ENCODE measurements around the gene ZSCAN30.
A peak's percentile ranks its signal among the peaks of the same experiment; 100 is the strongest.
"Not testable (repeated sequence)": the region's sequence is repeated elsewhere in the genome, so short reads cannot be mapped to it uniquely, and the experiment has no call there.

Gene ZSCAN30

GRCh38 chr18:35239314-35239713 is 50.7 kb downstream of the ZSCAN30 start:
- DNase-seq (ENCODE audit: low read depth in 2 of 3, low spot score in 1 of 3), result no peak

- no peak for DNase-seq (ENCODE audit: low read depth in 2 of 3, low spot score in 1 of 3)
Observed at GRCh38 chr18:35236571-35237363, 53.3 kb downstream of the ZSCAN30 start.

- peak; percentile 61 to 82 (median 70) for DNase-seq (ENCODE audit: low read depth in 2 of 3, low spot score in 1 of 3)
Observed at GRCh38 chr18:35231052-35231451, 59.0 kb downstream of the ZSCAN30 start.

- DNase-seq (ENCODE audit: low read depth in 2 of 3, low spot score in 1 of 3), result no peak
Observed at GRCh38 chr18:35227254-35227653, 62.8 kb downstream of the ZSCAN30 start.

- no peak for DNase-seq (ENCODE audit: low read depth in 2 of 3, low spot score in 1 of 3)
Observed at GRCh38 chr18:35223797-35224196, 66.2 kb downstream of the ZSCAN30 start.

- no peak for DNase-seq (ENCODE audit: low read depth in 2 of 3, low spot score in 1 of 3)
Observed at GRCh38 chr18:35220424-35220823, 69.6 kb downstream of the ZSCAN30 start.

GRCh38 chr18:35219331-35219730 is 70.7 kb downstream of the ZSCAN30 start:
- DNase-seq (ENCODE audit: low read depth in 2 of 3, low spot score in 1 of 3), result not testable (repeated sequence)

- DNase-seq (ENCODE audit: low read depth in 2 of 3, low spot score in 1 of 3), result not testable (repeated sequence)
Observed at GRCh38 chr18:35216611-35217010, 73.4 kb downstream of the ZSCAN30 start.

GRCh38 chr18:35215026-35215425 is 75.0 kb downstream of the ZSCAN30 start:
- no peak for DNase-seq (ENCODE audit: low read depth in 2 of 3, low spot score in 1 of 3)

- DNase-seq (ENCODE audit: low read depth in 2 of 3, low spot score in 1 of 3), result not testable (repeated sequence)
Observed at GRCh38 chr18:35205746-35206458, 84.1 kb downstream of the ZSCAN30 start.

GRCh38 chr18:35205199-35205712 is 84.8 kb downstream of the ZSCAN30 start:
- no peak for DNase-seq (ENCODE audit: low read depth in 2 of 3, low spot score in 1 of 3)

GRCh38 chr18:35203067-35203466 is 87.0 kb downstream of the ZSCAN30 start:
- no peak for DNase-seq (ENCODE audit: low read depth in 2 of 3, low spot score in 1 of 3)

- no peak for DNase-seq (ENCODE audit: low read depth in 2 of 3, low spot score in 1 of 3)
Observed at GRCh38 chr18:35201256-35201931, 88.6 kb downstream of the ZSCAN30 start.

Measured in stimulated activated CD4-positive, alpha-beta T cell treated with anti-CD3 and anti-CD28 coated beads, Interleukin-12 subunit alpha, Interleukin-12 subunit beta, amount 100 ng/mL, for 48 hours (primary cell).